GOT3 (cell line): ENCODE measurements around the gene PSMD9.

Experiments used
- DNase-seq: peaks from one replicate; lab custom pipeline; 2025; ENCODE audit warnings: mixed read lengths; lab: John Stamatoyannopoulos, UW

Gene PSMD9

GRCh38 chr12:121955258-121956237 is 67.0 kb downstream of the PSMD9 start:
- no peak for DNase-seq

- DNase-seq = no peak
These were observed 69.4 kb downstream of the PSMD9 start for GRCh38 chr12:121957861-121958515.

- no peak for DNase-seq
These were observed 70.1 kb downstream of the PSMD9 start for GRCh38 chr12:121958541-121959240.

GRCh38 chr12:121960541-121960940 is 72.0 kb downstream of the PSMD9 start:
- DNase-seq = no peak

GRCh38 chr12:121961195-121961879 is 72.7 kb downstream of the PSMD9 start:
- no peak for DNase-seq

GRCh38 chr12:121963341-121964018 is 74.9 kb downstream of the PSMD9 start:
- no peak for DNase-seq

- DNase-seq = no peak
These were observed 76.4 kb downstream of the PSMD9 start for GRCh38 chr12:121964813-121965643.

- no peak for DNase-seq
These were observed 78.4 kb downstream of the PSMD9 start for GRCh38 chr12:121966959-121967358.
